HG02870 (cell line): Measurements from ENCODE around the gene FANCC.
"Not testable (repeated sequence)": the region's sequence is repeated elsewhere in the genome, so short reads cannot be mapped to it uniquely, and the experiment has no call there.

ENCODE experiments used
- ATAC-seq: cut with Tn5 transposase; IDR thresholded peaks from one replicate; pipeline ENCODE4 v1.9.1; 2021; ENCODE audit warnings: mild to moderate bottlenecking, moderate library complexity; ENCODE audit not compliant: unreplicated experiment

The FANCC gene

DNA sequence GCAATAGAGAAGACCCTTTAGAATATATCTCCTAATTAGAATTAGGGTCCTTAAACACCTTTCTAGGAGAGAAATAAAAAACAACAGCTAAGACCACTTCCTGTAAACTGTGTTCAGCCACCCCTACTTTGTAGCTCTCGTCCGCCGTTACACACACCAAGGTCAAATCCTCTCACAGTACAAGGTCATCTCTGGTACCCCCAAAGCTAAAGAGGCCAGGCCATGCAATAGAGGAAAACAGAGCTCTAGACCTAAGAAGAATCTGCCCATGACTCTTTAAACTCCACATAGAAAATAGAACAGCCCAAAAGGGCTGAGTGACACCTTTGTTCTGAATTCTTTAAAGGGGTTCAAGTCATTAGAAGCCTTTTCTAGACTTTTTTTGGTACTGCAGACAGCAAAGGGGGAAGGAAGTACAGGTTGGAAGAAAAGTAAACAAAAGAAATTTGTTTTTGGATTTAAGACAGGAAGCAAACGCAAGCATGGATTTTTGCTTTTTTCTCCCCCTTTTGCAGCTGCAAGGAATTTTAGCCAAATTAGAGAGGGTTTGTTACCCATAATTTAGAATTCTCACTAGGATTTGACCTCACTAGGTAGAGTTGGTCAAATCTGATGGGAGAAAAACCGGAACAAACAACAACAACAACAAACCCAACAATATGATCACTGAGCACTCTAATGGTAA lies 13.4 kb upstream of the FANCC start:
- ATAC-seq: no peak

DNA sequence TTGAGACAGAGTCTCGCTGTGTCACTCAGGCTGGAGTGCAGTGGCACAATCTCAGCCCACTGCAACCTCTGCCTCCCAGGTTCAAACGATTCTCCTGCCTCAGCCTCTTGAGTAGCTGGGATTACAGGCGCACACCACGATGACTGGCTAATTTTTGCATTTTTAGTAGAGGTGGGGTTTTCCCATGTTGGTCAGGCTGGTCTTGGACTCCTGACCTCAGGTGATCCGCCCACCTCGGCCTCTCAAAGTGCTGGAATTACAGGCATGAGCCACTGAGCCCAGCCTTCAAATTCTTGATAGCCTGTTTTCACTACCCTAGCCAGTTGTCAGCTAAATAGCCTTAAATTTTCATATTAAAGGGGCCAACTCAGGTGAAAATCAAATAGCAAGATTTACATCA lies 11.6 kb upstream of the FANCC start:
- not testable (repeated sequence) for ATAC-seq

DNA sequence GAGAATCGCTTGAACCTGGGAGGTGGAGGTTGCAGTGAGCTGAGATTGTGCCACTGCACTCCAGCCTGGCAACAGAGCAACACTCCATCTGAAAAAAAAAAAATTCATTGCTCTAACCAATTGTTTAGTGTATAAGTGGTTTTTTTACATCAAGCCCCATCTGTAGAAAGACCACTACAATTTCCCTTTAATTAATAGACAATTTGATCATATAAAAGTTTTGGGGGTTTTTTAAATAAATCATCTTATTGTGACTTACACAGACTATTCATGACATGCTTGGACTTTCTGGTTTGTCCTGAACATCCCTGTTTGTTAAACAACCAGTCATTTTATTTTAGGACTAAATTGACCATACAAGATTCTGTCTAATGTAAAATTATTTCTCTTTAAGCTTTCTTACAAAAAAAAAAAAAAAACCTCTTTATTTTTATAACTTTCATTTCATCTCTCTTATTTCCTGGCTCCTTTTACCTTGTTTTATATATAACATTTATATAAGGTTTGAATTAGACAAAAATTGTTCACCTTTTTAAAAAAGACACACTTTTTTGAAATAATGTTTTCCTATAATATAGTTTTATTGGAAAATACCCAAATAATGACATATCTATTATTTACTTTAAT lies 9.8 kb upstream of the FANCC start:
- ATAC-seq: no peak

DNA sequence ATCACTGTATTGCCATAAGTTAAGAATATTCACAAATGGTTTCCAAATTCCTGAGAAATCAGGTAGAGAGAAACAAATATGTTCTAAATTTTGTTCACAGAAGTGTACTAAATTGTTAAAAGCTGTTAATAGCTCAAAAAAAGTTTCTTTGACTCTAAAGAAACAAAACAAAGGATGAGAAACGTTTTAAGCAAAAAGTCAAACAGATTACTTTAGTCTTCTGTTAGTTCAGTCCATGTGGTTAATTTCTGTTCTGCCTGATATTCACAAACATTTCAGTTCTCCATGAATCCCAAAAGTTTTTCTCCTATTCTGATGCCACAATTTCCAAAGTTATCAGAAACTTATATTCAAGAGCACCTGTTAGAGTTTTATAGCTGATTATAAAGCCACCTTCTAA lies 7.7 kb upstream of the FANCC start:
- no peak for ATAC-seq

DNA sequence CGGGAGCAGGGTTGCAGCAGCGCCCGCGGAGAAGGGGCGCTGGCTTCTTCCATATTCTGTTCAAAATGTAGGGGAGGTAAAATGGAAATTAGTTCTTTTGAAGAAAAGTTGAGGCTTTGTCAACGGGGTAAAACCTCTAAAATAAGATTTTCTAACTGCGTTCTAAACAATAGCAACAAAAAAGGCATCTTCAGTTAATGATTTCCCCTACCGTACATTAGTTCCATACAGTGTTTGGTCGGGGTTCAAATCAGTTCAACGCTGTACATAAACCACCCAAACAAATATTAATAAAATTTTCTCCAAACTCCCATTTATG lies 343 bp upstream of the FANCC start:
- no peak for ATAC-seq

DNA sequence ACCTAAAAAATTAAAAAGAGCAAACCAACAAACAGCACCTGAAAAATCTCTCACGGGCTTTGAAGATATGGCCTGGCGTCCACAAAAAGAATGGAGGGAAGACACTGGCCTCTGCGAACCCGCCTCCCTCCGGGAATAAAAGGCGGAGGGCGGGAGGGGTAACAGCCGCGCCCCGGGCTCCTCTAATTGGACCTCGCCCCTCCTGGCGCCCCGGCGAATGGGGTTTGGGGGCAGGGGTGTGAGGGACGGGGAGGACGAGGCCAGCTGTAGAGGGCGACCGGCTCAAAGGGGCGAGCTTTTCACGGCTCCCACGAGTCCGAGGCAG lies 753 bp downstream of the FANCC start:
- peak; percentile 44 for ATAC-seq

DNA sequence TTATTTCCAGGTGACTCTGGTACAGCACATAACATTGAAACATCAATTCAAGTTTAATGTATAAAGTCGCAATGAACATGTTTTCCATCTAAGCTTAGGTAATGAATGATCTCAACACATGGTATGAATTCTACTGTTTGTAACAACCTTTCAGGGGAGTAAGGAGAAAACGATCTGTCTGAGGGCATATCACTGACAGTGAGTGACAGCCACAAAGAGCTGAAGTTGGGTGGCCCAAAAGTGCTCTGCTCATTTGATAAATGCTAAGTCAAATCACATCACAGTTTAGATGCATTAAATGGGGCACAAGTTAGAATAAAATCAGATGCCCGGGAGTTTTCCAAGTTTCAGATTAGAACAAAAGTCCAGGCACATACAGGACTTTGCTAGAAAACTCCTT lies 1.2 kb downstream of the FANCC start:
- ATAC-seq: no peak

DNA sequence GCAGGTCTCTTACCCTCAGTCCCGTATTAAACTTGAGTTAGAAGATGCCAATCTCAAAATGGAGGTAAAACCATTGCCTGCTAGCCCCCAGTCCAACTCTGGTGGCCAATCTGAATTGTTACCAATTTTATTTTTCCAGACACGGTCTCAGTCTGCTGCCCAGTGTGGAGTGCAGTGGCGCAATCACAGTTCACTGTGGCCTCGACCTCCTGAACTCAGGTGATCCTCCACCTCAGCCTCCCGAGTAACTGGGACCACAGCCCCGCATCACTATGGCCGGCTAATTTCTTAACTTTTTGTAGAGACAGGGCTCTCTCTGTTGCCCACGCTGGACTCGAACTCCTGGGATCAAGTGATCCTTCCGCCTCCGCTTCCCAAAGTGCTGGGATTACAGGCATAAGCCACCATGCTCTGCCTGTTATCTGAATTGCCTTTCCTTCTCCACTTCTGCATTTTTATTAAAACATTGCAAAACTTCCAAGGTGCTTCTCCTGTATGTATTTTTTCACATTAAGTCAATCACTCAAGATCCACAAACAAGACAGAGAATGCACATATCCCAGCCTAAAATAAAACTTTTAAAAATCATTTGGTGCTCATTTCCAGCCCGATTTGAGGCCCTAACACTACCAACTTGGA lies 2.3 kb downstream of the FANCC start:
- no peak for ATAC-seq

DNA sequence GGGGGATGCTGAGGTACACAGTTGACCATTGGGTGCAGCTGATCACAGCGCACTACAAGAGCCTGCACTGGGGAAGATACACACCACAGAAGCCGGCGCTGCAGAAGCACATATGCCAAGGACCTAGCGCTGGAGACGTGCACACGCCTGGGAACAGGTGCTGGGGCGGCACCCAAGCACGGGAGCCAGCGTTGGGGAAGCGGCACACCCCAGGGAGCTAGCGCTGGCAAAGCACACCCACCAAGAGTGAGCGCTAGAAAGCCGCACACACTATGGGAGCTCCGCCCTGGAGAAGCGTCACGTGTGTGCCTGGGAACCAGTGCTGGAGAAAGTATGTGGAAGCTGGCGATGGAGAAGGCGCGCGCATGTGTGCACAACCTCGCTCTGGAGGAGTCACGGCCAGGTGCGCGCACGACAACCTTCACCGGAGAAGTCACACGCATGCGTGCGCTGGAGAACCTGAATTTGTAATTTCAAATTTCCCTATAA lies 4.5 kb downstream of the FANCC start:
- ATAC-seq: no peak

DNA sequence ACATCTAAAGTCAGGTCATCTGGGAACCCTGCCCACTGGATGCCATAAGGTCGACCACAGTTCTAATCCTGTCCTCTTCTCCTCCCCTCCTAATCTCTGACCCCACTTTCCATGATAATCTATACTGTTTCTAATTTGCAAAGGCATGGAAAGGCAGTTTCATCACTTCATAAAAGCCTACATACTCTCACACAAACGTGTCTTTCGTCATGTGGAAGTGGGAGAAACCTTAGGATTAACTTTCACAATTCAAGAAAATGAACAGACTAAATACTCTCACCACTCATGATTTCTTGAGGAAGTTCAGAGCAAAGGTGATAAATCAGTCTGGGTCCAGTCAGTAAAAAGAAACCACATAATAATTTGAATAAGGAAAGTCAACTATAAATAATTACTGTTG lies 5.5 kb downstream of the FANCC start:
- no peak for ATAC-seq

DNA sequence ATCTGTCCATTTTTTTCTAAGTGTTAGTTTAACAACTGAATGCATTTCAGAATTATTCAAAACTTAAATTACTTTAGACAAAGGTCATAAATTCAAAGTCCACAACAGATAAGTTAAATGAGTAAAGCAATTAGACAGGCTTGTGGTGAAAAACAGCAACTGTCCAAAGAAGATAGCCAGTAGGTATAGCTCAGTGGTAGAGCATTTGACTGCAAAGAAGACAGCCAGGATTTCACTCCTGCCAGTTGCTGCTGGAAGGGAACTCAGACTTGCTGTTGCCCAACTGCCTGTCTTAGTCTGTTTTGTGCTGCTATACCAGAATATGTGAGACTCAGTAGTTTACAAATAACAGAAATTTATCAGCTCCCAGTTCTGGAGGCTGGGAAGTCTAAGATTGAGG lies 10.0 kb downstream of the FANCC start:
- no peak for ATAC-seq

DNA sequence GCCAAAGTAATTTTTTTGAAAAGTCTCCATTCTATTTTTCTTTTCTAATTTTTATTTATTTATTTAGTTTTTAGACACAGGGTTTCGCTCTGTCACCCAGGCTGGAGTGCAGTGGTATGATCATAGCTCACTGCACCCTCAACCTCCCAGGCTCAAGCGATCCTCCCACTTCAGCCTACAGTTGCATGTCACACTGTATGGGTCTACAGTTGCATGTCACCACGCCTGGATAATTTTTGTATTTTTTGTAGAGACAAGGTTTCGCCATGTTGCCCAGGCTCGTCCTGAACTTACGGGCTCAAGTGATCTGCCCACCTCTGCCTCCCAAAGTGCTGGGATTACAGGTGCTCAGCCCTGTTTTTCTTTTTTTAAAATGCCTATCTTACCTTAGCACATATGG lies 10.7 kb downstream of the FANCC start:
- ATAC-seq: no peak

DNA sequence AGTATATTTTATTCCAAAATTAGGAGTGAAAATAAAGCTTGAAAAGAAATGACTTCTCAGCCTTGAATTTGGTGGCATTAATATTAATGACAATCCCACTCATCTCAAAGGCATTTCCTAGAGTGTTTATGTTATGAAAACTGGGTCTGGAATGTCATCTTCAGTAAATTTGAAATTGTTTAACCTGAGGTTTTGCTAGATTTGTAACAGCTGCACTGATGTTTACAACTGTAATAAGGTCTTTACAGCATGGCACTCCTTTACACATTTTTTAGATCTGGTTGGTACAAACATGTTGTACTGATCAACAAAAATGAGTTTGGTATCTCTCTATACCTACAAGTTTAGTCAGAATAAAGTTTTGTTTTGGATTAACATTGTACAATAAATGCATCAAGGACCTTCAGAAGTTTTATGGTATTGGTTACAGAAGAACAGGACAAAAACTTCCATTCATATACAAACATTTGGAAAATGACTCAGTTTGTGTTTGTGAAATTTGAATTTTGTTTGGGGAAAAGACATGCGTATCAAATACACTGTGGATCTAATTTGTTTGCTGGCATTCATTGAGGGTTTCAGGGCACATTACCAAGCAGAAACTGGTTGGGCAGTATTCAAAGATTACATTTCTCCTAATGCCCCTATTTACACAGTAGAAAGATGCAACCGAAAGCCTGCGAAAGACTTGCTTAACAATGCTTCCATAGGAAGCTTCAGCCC lies 11.6 kb downstream of the FANCC start:
- no peak for ATAC-seq

DNA sequence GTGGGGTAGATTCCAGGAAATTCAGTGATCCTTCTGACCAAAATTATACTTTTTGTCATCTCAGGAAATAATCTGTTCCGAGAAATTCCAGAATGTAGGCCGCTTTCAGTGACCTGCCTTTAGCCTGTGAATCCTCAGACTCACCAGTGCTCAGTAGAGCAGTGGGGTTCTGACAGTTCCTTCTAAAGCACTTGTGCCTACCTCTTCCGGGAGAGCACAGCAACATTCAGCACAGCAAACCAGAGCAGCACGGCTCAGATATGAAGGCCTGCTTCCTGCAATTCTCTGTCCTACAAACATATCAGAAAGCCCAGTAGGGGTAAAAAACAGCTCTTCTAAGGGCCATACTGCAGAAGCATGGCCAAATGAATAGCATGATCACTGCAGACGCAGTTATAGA lies 15.0 kb downstream of the FANCC start:
- ATAC-seq: no peak

DNA sequence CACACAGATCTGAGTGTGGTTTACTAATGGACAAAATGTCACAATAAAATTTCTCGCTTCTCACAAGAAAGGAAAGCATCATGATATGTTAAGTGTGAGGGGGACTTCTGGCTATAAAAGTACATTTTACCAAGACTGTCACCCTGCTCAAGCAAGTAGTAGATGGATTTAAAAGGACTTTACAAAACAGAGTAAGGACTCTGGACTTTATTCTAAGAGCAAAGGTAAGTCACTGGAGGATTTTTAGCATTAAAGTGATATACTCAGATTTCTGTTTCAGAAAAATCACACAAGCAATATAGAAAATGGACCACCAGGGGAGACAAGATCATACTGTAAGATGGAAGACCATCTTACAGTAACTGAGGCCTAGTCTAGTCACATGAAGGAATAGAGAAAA lies 19.7 kb downstream of the FANCC start:
- no peak for ATAC-seq

DNA sequence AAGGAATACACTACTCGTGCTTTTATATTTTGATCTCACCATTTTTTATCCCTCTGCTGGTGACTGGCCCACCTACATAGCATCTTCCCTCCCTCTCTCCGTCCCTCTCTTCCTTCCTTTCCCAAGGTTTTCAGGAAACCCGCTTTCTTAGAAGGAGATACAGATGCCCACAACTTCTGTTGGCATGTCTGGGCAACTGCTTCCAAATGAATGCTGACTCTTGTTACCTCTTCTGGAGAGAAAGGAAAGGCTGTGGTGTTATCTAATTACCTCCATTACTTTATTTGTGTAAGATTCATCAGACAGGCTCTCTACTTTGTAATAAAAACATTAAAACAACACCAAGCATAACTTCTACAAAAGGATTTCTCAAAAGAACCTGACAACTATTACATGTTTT lies 20.2 kb downstream of the FANCC start:
- no peak for ATAC-seq

DNA sequence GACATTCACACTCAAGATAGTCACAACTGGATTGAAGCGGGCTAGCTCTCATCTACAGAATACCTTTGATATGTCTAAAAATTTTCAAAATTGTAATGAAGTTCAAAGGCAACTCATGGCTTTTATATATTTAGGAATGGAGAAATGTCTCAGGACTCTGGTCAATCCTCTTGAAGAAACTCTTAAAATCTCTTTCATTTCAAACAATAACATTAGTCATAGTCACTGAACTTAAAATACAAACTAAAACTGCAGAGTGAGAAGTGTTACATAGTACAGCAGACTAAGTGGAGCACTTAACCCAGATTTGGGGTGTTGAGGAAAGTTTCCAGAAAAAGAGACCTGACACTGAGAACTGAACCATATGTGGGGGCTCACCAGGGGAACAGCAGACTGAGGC lies 20.7 kb downstream of the FANCC start:
- ATAC-seq: no peak

DNA sequence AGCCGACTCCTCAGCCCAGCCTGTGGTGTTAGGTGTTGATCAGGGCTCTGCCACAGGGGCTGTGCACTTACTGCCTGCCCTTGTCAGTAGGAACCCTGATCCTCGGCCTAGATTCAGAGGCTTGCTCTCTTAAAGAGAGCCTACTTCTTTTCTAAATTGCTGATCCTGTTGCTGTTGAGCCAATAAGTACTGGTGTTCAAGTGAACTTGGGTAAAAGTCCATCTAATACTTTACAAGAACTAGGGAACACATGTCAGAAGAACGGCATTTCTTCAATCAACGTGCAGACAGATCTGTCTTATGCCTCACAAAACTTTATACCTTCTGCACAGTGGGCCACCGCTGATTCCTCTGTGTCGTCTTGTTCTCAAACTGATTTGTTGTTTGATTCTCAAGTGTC lies 24.2 kb downstream of the FANCC start:
- not testable (repeated sequence) for ATAC-seq

DNA sequence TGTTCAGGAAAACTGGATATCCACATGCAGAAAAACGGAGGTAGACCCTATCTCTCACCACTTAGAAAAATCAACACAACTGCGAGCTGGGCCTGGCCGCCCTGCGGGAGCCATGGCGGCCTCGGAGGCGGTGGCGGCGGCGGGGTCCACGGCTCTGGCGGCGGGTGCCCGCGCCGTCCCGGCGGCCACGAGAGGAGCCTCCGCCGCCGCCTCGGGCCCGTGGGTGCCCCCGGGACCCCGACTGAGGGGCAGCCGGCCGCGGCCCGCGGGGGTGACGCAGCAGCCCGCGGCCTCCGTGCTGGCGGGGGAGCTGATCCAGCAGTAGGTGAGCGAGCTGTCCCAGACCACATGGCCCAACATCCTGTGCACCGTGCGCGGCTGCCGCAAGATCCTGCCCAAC lies 25.3 kb downstream of the FANCC start:
- no peak for ATAC-seq

DNA sequence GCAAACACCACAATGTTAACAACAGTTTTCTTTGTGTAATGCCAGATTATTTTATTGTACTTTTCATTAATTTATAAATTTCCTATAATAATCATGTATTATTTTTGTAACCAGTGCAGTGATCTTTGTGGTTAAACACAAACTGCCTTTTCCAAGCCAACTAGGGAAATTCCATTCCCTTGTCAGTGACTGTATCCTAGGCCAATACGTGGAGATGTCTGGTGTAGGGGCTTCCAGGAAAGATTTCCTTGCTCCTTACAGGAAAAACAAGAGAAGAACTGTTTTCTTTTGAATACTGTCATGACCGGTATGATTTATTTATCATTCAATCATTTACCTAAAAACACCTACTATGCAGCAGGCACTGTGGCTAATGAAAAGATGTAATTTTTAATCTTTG lies 31.4 kb downstream of the FANCC start:
- no peak for ATAC-seq

DNA sequence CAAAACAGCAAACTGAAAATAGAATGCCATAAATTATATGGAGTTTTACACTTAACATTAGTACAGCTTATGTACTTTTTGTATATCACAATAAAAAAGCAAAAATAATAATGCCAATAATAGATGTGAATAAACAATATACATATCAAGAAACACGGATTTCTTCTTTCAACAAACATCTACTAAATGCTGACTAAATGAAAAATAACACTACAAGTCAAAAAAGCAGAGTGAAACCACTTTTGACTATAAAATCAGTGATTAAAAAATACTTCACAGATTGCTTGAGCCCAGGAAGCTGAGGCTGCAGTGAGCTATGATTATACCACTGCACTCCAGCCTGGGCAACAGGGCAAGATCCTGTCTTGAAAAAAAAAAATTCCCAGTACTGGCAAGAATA lies 32.2 kb downstream of the FANCC start:
- no peak for ATAC-seq
